CD4-positive, alpha-beta T cell (primary cell): ENCODE results near the gene SDK1. TPM values are rescaled to one million over a fixed set of nuclear protein-coding genes. Genes with fewer than 3 reads are reported as not detected.

Source experiments
- ATAC-seq: fragments of 200-7000 bp; cut with Tn5 transposase; one replicate; pipeline ENCODE4 v1.10.0; 2022; ENCODE audit warnings: mild to moderate bottlenecking; ENCODE audit not compliant: poor library complexity
- CTCF ChIA-PET: fragments of 350-600 bp; sonication (Branson Sonifier 250); formaldehyde crosslinking; loops from one replicate; lab custom pipeline; 2021; ENCODE audit warnings: antibody characterized with exemption, inconsistent platforms; lab: Charles Lee
- POLR2A ChIA-PET: fragments of 350-600 bp; sonication (Branson Sonifier 250); formaldehyde crosslinking; loops from one replicate; lab custom pipeline; 2021; ENCODE audit warnings: antibody characterized with exemption, inconsistent platforms; lab: Charles Lee
- DNase-seq, 14 experiments: peaks; one replicate each; pipeline ENCODE4 v3.0.0-alpha.2; 2013 to 2020; ENCODE audit warnings: mixed read lengths in 2 of 14
- H3K27ac ChIP-seq, 2 donors: one replicate each; pipeline versions ENCODE4 v1.5.1 to v1.7.0; 2013; ENCODE audit warnings: low read length in 2 of 2, low read depth in 1 of 2, mild to moderate bottlenecking in 1 of 2
- H3K27me3 ChIP-seq, 2 experiments: 1 replicate in 1 of 2; 2 replicates in 1 of 2; pipeline versions ENCODE4 v1.6.1 to v1.7.0; 2013; ENCODE audit warnings: low read length in 2 of 2, control low read depth in 1 of 2, mild to moderate bottlenecking in 1 of 2, moderate library complexity in 1 of 2; ENCODE audit not compliant: insufficient read depth in 2 of 2, control insufficient read depth in 1 of 2
- H3K36me3 ChIP-seq: one replicate; pipeline ENCODE4 v1.6.1; 2013; ENCODE audit warnings: low read length, control low read depth; ENCODE audit not compliant: insufficient read depth
- H3K4me1 ChIP-seq: one replicate; pipeline ENCODE4 v1.6.1; 2013; ENCODE audit warnings: low read length, control low read depth; ENCODE audit not compliant: insufficient read depth
- H3K4me3 ChIP-seq: one replicate; pipeline ENCODE4 v1.5.1; 2013; ENCODE audit warnings: mild to moderate bottlenecking, low read length, moderate library complexity
- H3K9me3 ChIP-seq, 2 experiments: 1 replicate in 1 of 2; 2 replicates in 1 of 2; pipeline versions ENCODE4 v1.6.1 to v1.7.0; 2013; ENCODE audit warnings: low read length in 2 of 2, mild to moderate bottlenecking in 2 of 2, control low read depth in 1 of 2, moderate library complexity in 1 of 2; ENCODE audit not compliant: control insufficient read depth in 1 of 2, insufficient read depth in 1 of 2
- H3K27ac Mint-ChIP-seq: one replicate; pipeline ENCODE4 v1.8.0; 2020; ENCODE audit warnings: mixed read lengths
- H3K27me3 Mint-ChIP-seq: one replicate; pipeline ENCODE4 v1.8.0; 2021; ENCODE audit warnings: mixed read lengths
- H3K36me3 Mint-ChIP-seq: one replicate; pipeline ENCODE4 v1.8.0; 2021; ENCODE audit warnings: low read depth, mixed read lengths
- H3K4me1 Mint-ChIP-seq: one replicate; pipeline ENCODE4 v1.8.0; 2021; ENCODE audit warnings: low read depth, mixed read lengths
- H3K4me3 Mint-ChIP-seq: one replicate; pipeline ENCODE4 v1.8.0; 2020; ENCODE audit warnings: mild to moderate bottlenecking, mixed read lengths
- H3K9me3 Mint-ChIP-seq: one replicate; pipeline ENCODE4 v1.8.0; 2020; ENCODE audit warnings: mixed read lengths
- CTCF ChIP-seq: fragments of 200-600 bp; IDR thresholded peaks from one replicate; pipeline ENCODE4 v1.8.0; 2022; ENCODE audit warnings: antibody characterized with exemption, mild to moderate bottlenecking
- intact Hi-C, 2 experiments: fragments of 100-400 bp; cut with DNase I in 1 of 2; cut with micrococcal nuclease in 1 of 2; formaldehyde crosslinking; loops; one replicate each; pipeline versions ENCODE4 v1.15.1 to v1.9.0; 2023 to 2025; cut with DNase I, micrococcal nuclease
- total RNA-seq, 174 experiments: library from RNA in 2 of 174; stranded (reverse) in 2 of 174; gene quantifications; one replicate each; pipeline ENCODE4 v1.2.3 and lab custom pipeline; 2021 to 2026

Gene SDK1
- total RNA-seq, 2 experiments from 2014 or later: 1.1 to 1.3 TPM

- Histone ChIP-seq H3K9me3 (peaks cover 8 to 10% of the 10 kb centered on the region in 2 experiments), H3K4me1 (no peaks in the 10 kb centered on the region), H3K27ac (no peak overlapping the region), H3K4me3 (no peak overlapping the region), H3K36me3 (no peaks in the 10 kb centered on the region), H3K27me3 (no peaks in the 10 kb centered on the region)
- H3K9me3 Mint-ChIP-seq: no peaks in the 10 kb centered on the region
- CTCF ChIA-PET: no interaction called here
- H3K36me3 Mint-ChIP-seq: no peaks in the 10 kb centered on the region
- H3K27ac Mint-ChIP-seq: no peak overlapping the region
- H3K4me1 Mint-ChIP-seq: no peaks in the 10 kb centered on the region
- no peak for DNase-seq
- POLR2A ChIA-PET: no interaction called here
- intact Hi-C loops: no loop called here
- TF ChIP-seq CTCF: no peak
- no peak overlapping the region for H3K4me3 Mint-ChIP-seq
- no peak for ATAC-seq
- H3K27me3 Mint-ChIP-seq: peaks cover 4% of the 10 kb centered on the region
These were observed 437.9 kb downstream of the SDK1 start for GRCh38 chr7:3738964-3739363.

GRCh38 chr7:3739983-3740382, 438.9 kb downstream of the SDK1 start:
- H3K27ac Mint-ChIP-seq: no peak overlapping the region
- intact Hi-C loops: no loop called here
- H3K27me3 Mint-ChIP-seq: peaks cover 4% of the 10 kb centered on the region
- H3K9me3 Mint-ChIP-seq: no peaks in the 10 kb centered on the region
- no peak for DNase-seq
- TF ChIP-seq CTCF: no peak
- H3K36me3 Mint-ChIP-seq: no peaks in the 10 kb centered on the region
- no peak for ATAC-seq
- no peaks in the 10 kb centered on the region for H3K4me1 ChIP-seq
- no peak overlapping the region for H3K4me3 ChIP-seq
- H3K4me3 Mint-ChIP-seq: no peak overlapping the region
- no peaks in the 10 kb centered on the region for H3K27me3 ChIP-seq
- ChIA-PET CTCF (no interaction called here), POLR2A (no interaction called here)
- no peaks in the 10 kb centered on the region for H3K36me3 ChIP-seq
- no peaks in the 10 kb centered on the region for H3K4me1 Mint-ChIP-seq
- H3K27ac ChIP-seq: no peak overlapping the region
- peaks cover 8 to 10% of the 10 kb centered on the region in 2 experiments for H3K9me3 ChIP-seq

GRCh38 chr7:3747467-3747866, 446.4 kb downstream of the SDK1 start:
- ATAC-seq (no peak), DNase-seq (no peak)
- Mint-ChIP-seq H3K27me3 (no peaks in the 10 kb centered on the region), H3K27ac (no peak overlapping the region), H3K9me3 (no peaks in the 10 kb centered on the region), H3K4me3 (no peak overlapping the region), H3K4me1 (no peaks in the 10 kb centered on the region), H3K36me3 (no peaks in the 10 kb centered on the region)
- H3K9me3 ChIP-seq: no peaks in the 10 kb centered on the region
- H3K27ac ChIP-seq: no peak overlapping the region
- ChIA-PET POLR2A (no interaction called here), CTCF (no interaction called here)
- TF ChIP-seq CTCF: no peak
- H3K27me3 ChIP-seq: no peaks in the 10 kb centered on the region
- H3K36me3 ChIP-seq: no peaks in the 10 kb centered on the region
- no peak overlapping the region for H3K4me3 ChIP-seq
- no peaks in the 10 kb centered on the region for H3K4me1 ChIP-seq
- intact Hi-C loops: no loop called here
